EH (cell line): Measurements from ENCODE around the gene SLC16A9.
A peak's percentile ranks its signal among the peaks of the same experiment; 100 is the strongest.

Source experiments
- DNase-seq: peaks from one replicate; pipeline ENCODE4 v3.0.0-alpha.2; 2015; ENCODE audit warnings: low read depth

SLC16A9 gene

GRCh38 chr10:59627366-59628018 is 82.2 kb downstream of the SLC16A9 start:
- no peak for DNase-seq

GRCh38 chr10:59626523-59626869 is 83.2 kb downstream of the SLC16A9 start:
- no peak for DNase-seq

- peak; percentile 72 for DNase-seq
These were observed 83.7 kb downstream of the SLC16A9 start for GRCh38 chr10:59625721-59626522.

- no peak for DNase-seq
These were observed 84.7 kb downstream of the SLC16A9 start for GRCh38 chr10:59624951-59625350.

GRCh38 chr10:59624136-59624535 is 85.5 kb downstream of the SLC16A9 start:
- DNase-seq: no peak

- DNase-seq: no peak
These were observed 86.2 kb downstream of the SLC16A9 start for GRCh38 chr10:59623133-59624121.

- DNase-seq: peak; percentile 56
These were observed 87.1 kb downstream of the SLC16A9 start for GRCh38 chr10:59622320-59623132.

- DNase-seq: no peak
These were observed 87.9 kb downstream of the SLC16A9 start for GRCh38 chr10:59621771-59622170.

GRCh38 chr10:59618666-59619065 is 91.0 kb downstream of the SLC16A9 start:
- no peak for DNase-seq

GRCh38 chr10:59617996-59618395 is 91.7 kb downstream of the SLC16A9 start:
- no peak for DNase-seq

- DNase-seq: peak; percentile 1
These were observed 98.6 kb downstream of the SLC16A9 start for GRCh38 chr10:59611048-59611447.

- DNase-seq: no peak
These were observed 101.7 kb downstream of the SLC16A9 start for GRCh38 chr10:59607970-59608369.

GRCh38 chr10:59606551-59606961 is 103.1 kb downstream of the SLC16A9 start:
- DNase-seq: no peak

- DNase-seq: no peak
These were observed 107.7 kb downstream of the SLC16A9 start for GRCh38 chr10:59601985-59602384.
